Activated effector memory CD4-positive, alpha-beta T cell treated with Interleukin-2 at 50 U/mL for 16 hours (primary cell): ENCODE data around the gene EMID1.
A peak's percentile ranks its signal among the peaks of the same experiment; 100 is the strongest.
"Not testable (repeated sequence)": the region's sequence is repeated elsewhere in the genome, so short reads cannot be mapped to it uniquely, and the experiment has no call there.

Experiments used
- DNase-seq: peaks from one replicate; pipeline ENCODE4 v3.0.0-alpha.2; 2020

The EMID1 gene

GRCh38 chr22:29231971-29232959, 26.6 kb downstream of the EMID1 start:
- DNase-seq = no peak

DNA sequence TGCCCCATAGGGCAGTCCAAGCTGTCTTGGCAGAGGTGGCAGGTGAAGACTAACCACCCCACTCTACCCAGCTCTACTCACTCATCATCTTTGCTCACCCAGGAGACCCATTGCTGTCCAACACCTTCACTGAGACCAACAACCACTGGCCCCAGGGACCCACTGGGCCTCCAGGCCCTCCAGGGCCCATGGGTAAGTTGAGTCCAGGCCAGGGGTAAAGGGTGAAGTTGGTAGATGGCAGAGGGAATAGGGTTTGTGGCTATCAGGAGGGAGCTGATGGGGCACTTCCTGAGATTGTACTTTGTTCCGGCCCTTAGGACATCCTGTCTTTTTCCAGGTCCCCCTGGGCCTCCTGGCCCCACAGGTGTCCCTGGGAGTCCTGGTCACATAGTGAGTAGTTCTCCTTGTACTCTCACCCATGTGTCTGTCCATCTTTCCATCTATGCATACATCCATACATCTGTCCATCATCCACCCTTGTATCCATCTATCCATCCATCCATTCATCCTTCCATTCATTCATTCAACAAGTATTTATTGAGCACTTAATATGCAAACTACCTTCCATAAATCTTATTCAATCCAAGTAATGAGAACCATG, 27.7 kb downstream of the EMID1 start:
- DNase-seq = no peak

DNA sequence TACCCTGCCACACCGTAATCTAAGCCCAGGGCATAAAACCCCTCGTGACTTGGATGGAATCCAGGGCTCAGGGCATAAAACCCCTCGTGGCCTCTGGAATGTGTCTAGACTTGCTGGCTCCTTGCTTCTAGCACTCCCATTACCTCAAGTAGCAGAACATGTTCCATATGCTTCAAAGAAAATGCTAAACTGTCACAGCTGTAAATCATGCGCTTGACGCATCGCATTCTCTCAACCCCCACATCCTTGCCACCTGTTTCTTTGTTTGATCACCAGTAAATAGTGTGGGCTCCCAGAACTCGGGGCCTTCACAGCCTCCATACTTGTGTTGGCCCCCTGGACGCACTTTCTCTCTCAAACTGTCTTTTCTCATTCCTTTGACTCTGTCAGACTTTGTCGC, 34.8 kb downstream of the EMID1 start:
- DNase-seq = not testable (repeated sequence)

- no peak for DNase-seq
Observed at GRCh38 chr22:29243874-29244446, 38.3 kb downstream of the EMID1 start.

GRCh38 chr22:29244785-29245625, 39.3 kb downstream of the EMID1 start:
- DNase-seq = no peak

GRCh38 chr22:29245626-29246385, 40.1 kb downstream of the EMID1 start:
- DNase-seq = peak; percentile 42

DNA sequence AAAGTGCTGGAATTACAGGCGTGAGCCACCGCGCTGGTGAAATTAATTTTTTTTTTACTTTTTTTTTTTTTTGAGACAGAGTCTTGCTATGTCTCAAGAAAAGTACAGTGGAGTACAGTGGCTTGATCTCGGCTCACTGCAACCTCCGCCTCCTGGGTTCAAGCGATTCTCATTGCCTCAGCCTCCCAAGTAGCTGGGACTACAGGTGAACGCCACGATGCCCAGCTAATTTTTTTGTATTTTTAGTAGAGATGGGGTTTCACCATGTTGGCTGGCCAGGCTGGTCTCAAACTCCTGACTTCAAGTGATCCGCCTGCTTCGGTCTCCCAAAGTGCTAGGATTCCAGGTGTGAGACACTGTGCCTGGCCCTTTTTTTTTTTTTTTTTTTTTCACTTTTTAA, 42.2 kb downstream of the EMID1 start:
- DNase-seq = not testable (repeated sequence)

GRCh38 chr22:29251265-29251664, 45.6 kb downstream of the EMID1 start:
- no peak for DNase-seq

DNA sequence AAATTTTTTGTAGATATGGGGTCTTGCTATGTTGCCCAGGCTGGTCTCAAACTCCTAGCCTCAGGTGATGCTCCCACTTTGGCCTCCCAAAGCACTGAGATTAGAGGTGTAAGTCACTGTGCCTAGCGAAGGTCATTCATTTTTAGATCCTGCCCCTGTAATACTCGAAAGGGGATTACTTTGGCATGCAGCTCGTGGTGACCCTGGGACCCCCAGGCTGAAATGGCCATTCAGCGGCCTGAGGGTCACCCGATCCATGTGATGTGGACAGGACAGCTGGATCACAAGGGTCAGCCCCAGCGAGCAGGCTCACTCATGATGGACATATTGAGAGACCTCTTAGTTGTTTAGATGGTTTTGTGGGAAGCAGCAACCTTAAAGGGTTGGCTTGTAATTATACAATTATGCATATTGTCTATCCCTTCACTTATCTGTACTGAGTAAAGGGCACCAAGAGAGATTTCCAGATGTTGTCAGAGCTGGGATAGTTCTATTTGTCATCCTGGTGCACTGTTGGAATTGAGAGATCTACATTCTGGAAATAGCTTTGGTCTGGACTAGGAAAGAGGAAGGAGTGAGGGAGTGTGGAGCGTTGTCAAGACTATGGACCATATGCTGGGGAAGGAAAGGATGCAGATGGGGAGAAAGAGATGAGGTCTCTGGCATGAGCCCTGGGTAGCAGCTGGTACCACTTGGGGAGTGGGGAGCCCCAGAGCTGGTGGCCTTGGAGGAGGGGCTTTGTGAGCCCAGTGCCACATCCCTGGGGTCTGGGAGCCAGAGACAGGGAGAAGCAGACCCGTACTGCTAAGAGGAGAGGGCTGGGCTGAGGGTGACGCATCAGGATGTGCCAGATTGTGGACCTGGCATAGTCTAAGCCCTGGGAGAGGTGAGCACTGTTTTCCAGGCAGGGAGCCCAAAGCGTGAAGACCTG, 46.5 kb downstream of the EMID1 start:
- no peak for DNase-seq

- no peak for DNase-seq
Observed at GRCh38 chr22:29253561-29254285, 48.0 kb downstream of the EMID1 start.

GRCh38 chr22:29254286-29254660, 48.6 kb downstream of the EMID1 start:
- no peak for DNase-seq

- no peak for DNase-seq
Observed at GRCh38 chr22:29255064-29255621, 49.4 kb downstream of the EMID1 start.

GRCh38 chr22:29256606-29257325, 51.1 kb downstream of the EMID1 start:
- DNase-seq = no peak

DNA sequence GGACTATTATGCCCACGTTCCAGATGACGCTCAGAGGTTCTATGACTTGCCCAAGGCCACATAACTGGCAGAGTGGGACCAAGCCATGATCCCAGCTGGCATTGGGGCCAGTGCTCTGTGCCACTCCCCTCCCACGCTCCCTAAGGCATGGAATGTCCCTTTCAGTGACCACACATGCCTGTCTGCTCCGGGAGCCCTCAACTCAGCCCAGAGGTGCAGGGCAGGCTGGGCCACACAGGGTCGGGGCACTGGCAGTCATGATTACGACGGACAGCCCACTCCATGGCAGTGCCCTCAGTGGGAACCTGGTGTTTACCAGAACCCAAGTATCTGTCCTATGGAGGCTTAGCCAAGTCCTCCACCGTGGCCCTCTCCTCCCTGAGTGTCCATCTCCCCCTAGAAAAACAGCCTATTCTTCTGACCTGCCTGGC, 52.1 kb downstream of the EMID1 start:
- DNase-seq = no peak

DNA sequence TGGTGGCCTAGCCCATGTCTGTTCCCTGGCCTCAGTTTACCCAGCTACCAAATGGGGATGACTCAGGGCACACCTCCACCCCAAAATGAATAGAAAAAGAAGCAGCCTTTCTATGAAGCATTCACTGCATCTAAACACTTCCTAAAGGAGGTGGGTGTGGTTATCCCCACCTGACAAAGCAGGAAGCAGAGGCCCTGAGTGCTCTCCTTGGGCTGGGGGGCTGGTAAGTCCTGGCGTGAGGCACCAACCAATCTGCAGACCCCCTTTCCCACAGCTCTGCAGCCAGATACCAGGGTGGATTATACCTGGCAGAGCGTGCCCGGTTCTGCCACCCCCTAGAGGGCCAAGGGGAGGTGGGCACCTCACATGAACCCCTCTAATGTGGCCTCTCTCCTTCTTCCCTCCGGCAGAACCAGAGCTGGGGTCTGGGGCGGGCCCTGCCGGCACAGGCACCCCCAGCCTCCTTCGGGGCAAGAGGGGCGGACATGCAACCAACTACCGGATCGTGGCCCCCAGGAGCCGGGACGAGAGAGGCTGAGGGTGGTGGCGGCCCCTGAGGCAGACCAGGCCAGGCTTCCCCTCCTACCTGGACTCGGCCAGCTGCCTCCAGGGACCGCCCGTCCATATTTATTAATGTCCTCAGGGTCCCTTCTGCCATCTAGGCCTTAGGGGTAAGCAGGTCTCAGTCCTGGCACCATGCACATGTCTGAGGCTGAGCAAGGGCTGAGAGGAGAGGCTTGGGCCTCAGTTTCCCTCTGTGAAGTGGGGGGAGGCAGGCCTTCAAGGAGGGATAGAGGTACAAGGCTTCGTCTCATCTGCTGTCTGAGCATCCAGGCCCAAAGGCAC, 52.9 kb downstream of the EMID1 start:
- no peak for DNase-seq

- no peak for DNase-seq
Observed at GRCh38 chr22:29259253-29259899, 53.7 kb downstream of the EMID1 start.

GRCh38 chr22:29260031-29260560, 54.4 kb downstream of the EMID1 start:
- no peak for DNase-seq
